HepG2 (cell line): Measurements from ENCODE around the gene LSM12.

Experiments
- CBFB ChIP-seq: sonication (generic); formaldehyde crosslinking; IDR thresholded peaks from 2 replicates; pipeline ENCODE4 v1.4.0; 2020; ENCODE audit warnings: missing genetic modification reagents
- POLR2AphosphoS5 ChIP-seq: IDR thresholded peaks from 2 replicates; pipeline ENCODE4 v1.6.1; 2012; ENCODE audit warnings: low read depth, low read length
- REST ChIP-seq, 2 experiments: IDR thresholded peaks; 2 replicates each; pipeline ENCODE4 v1.6.1; 2011 to 2012; ENCODE audit warnings: low read length in 2 of 2, borderline replicate concordance in 1 of 2, low read depth in 1 of 2, mild to moderate bottlenecking in 1 of 2, moderate library complexity in 1 of 2
- ZNF263 ChIP-seq: sonication (generic); formaldehyde crosslinking; IDR thresholded peaks from 2 replicates; pipeline ENCODE4 v1.4.0; 2020; ENCODE audit warnings: missing genetic modification reagents
- ZNF768 ChIP-seq: sonication (generic); formaldehyde crosslinking; IDR thresholded peaks from 2 replicates; pipeline ENCODE4 v1.4.0; 2020; ENCODE audit warnings: missing genetic modification reagents
- TF ChIP-seq, protein P1 (sequence below): IDR thresholded peaks from 2 replicates; pipeline ENCODE4 v1.6.1; 2012; ENCODE audit warnings: inconsistent platforms

DNA sequence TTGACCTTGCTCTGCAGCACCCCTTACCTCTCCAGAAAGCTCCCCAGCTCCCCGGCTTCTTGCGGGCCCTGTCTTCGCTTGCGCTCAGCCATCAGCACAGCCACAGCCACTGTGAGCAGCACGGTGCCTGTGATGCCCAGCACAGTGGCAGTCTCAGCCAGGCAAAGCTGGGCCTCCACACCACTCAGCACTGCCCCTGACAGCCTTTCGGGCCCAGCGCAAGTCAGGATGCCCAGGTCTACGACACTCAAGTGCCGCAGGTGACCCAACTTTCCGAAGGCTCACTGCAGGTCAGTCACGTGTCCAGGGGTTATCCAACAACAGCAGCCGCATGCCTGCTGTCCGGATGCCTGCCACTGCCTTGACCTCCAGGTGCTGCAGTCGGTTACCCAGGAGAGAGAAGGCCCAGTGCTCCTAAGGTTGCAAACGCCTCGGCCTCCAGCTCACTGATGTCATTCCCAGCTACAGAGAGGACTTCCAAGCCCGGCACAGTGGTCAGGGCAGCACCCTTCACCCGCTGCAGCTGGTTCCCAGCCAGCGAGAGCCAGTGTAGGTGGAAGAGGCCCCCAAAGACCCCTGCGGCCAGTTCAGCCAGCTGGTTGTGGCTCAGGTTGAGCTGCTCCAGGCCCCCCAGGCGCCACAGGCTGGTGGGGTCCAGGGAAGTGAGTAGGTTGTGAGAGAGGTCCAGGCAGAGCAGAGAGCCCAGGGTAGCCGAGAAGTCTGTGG lies 42.8 kb downstream of the LSM12 start:
- TF ChIP-seq POLR2AphosphoS5 (no peak), ZNF263 (no peak), CBFB (CRISPR knock-in tag) (no peak), REST (IDR thresholded peaks at IDR 0.05; ENCODE audit: borderline replicate concordance in 1 of 2, low read depth in 1 of 2, low read length in 2 of 2) (no peak), ZNF768 (CRISPR knock-in tag) (peak; percentile 32; the same call in 1 of the 2 replicates)
- TF ChIP-seq, protein P1, sequence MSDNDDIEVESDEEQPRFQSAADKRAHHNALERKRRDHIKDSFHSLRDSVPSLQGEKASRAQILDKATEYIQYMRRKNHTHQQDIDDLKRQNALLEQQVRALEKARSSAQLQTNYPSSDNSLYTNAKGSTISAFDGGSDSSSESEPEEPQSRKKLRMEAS = no peak
